Neuronal stem cell (in vitro differentiated cells): Measurements from ENCODE around the gene FN3K.

Experiments
- DNase-seq: peaks from one replicate; pipeline ENCODE4 v3.0.0-alpha.2; 2013; ENCODE audit warnings: low spot score
- H2AFZ ChIP-seq: one replicate; pipeline ENCODE4 v1.6.1; 2013; ENCODE audit warnings: mild to moderate bottlenecking, low read length, inconsistent platforms
- H2AK5ac ChIP-seq: 2 replicates; pipeline ENCODE4 v1.6.1; 2013; ENCODE audit warnings: low read depth, mild to moderate bottlenecking, inconsistent platforms, low read length, moderate library complexity, mixed read lengths
- H2BK120ac ChIP-seq: 2 replicates; pipeline ENCODE4 v1.6.1; 2013; ENCODE audit warnings: low read depth, mild to moderate bottlenecking, inconsistent platforms, low read length, moderate library complexity, mixed read lengths
- H2BK12ac ChIP-seq: one replicate; pipeline ENCODE4 v1.6.1; 2013; ENCODE audit warnings: low read length, inconsistent platforms
- H2BK15ac ChIP-seq: 2 replicates; pipeline ENCODE4 v1.6.1; 2013; ENCODE audit warnings: mild to moderate bottlenecking, low read length, inconsistent platforms, mixed read lengths
- H2BK5ac ChIP-seq: one replicate; pipeline ENCODE4 v1.6.1; 2013; ENCODE audit warnings: inconsistent platforms, mild to moderate bottlenecking, low read length, moderate library complexity
- H3K14ac ChIP-seq: one replicate; pipeline ENCODE4 v1.6.1; 2013; ENCODE audit warnings: low read length, inconsistent platforms
- H3K18ac ChIP-seq: 2 replicates; pipeline ENCODE4 v1.6.1; 2013; ENCODE audit warnings: low read length, inconsistent platforms
- H3K23ac ChIP-seq: 2 replicates; pipeline ENCODE4 v1.6.1; 2013; ENCODE audit warnings: low read depth, mild to moderate bottlenecking, mixed read lengths, low read length, inconsistent platforms; ENCODE audit not compliant: poor library complexity
- H3K27ac ChIP-seq: replicated peaks from 3 replicates; pipeline ENCODE4 v1.5.1; 2013; ENCODE audit warnings: low read length, inconsistent platforms
- H3K27me3 ChIP-seq, 3 experiments: 2 replicates each; pipeline ENCODE4 v1.6.1; 2013; ENCODE audit warnings: low read length in 3 of 3, mild to moderate bottlenecking in 2 of 3, inconsistent platforms in 1 of 3, low read depth in 1 of 3, mixed read lengths in 1 of 3, moderate library complexity in 1 of 3; ENCODE audit not compliant: control insufficient read depth in 3 of 3, insufficient read depth in 3 of 3
- H3K36me3 ChIP-seq, 2 donors: replicated peaks in 1 of 2; 2 replicates each; pipeline ENCODE4 v1.6.1; 2013; ENCODE audit warnings: low read length in 2 of 2; ENCODE audit not compliant: control insufficient read depth in 2 of 2, insufficient read depth in 2 of 2
- H3K4ac ChIP-seq: 2 replicates; pipeline ENCODE4 v1.6.1; 2013; ENCODE audit warnings: inconsistent platforms, mild to moderate bottlenecking, low read length, moderate library complexity
- H3K4me1 ChIP-seq, 2 donors: 1 replicate in 1 of 2; 2 replicates in 1 of 2; pipeline ENCODE4 v1.6.1; 2013; ENCODE audit warnings: low read length in 2 of 2, low read depth in 1 of 2; ENCODE audit not compliant: control insufficient read depth in 2 of 2, insufficient read depth in 1 of 2
- H3K4me2 ChIP-seq: one replicate; pipeline ENCODE4 v1.6.1; 2013; ENCODE audit warnings: mild to moderate bottlenecking, low read length, inconsistent platforms; ENCODE audit not compliant: insufficient read depth, poor library complexity, severe bottlenecking
- H3K4me3 ChIP-seq, 2 donors: 2 replicates each; pipeline ENCODE4 v1.5.1; 2013; ENCODE audit warnings: low read length in 2 of 2, mild to moderate bottlenecking in 2 of 2, inconsistent platforms in 1 of 2, moderate library complexity in 1 of 2
- H3K79me1 ChIP-seq: one replicate; pipeline ENCODE4 v1.6.1; 2013; ENCODE audit warnings: low read depth, mild to moderate bottlenecking, inconsistent platforms, low read length, moderate library complexity
- H3K9ac ChIP-seq: one replicate; pipeline ENCODE4 v1.6.1; 2013; ENCODE audit warnings: mild to moderate bottlenecking, low read depth, low read length, inconsistent platforms; ENCODE audit not compliant: poor library complexity
- H3K9me3 ChIP-seq, 2 donors: replicated peaks in 1 of 2; 2 replicates each; pipeline versions ENCODE3 to v1.6.1; 2013; ENCODE audit warnings: low read length in 2 of 2, mild to moderate bottlenecking in 2 of 2, inconsistent platforms in 1 of 2, low read depth in 1 of 2, mixed read lengths in 1 of 2, moderate library complexity in 1 of 2; ENCODE audit not compliant: control insufficient read depth in 2 of 2, insufficient read depth in 1 of 2
- H4K8ac ChIP-seq: one replicate; pipeline ENCODE4 v1.6.1; 2013; ENCODE audit warnings: low read depth, mild to moderate bottlenecking, inconsistent platforms, low read length, moderate library complexity
- H4K91ac ChIP-seq: one replicate; pipeline ENCODE4 v1.6.1; 2013; ENCODE audit warnings: low read length, low read depth, mild to moderate bottlenecking, inconsistent platforms; ENCODE audit not compliant: poor library complexity
- WGBS, 2 donors: extraction: QIAGEN DNeasy Blood & Tissue Kit; methylation state at CpG; one replicate each; pipeline ENCODE4 v1.1.7; 2013; ENCODE audit warnings: missing lambda C conversion rate in 2 of 2, mixed read lengths in 1 of 2; ENCODE audit not compliant: insufficient read length in 2 of 2, insufficient replicate concordance in 1 of 2; ENCODE audit errors: extremely low coverage in 2 of 2; 5-methylcytosine and 5-hydroxymethylcytosine counted together

FN3K gene

DNA sequence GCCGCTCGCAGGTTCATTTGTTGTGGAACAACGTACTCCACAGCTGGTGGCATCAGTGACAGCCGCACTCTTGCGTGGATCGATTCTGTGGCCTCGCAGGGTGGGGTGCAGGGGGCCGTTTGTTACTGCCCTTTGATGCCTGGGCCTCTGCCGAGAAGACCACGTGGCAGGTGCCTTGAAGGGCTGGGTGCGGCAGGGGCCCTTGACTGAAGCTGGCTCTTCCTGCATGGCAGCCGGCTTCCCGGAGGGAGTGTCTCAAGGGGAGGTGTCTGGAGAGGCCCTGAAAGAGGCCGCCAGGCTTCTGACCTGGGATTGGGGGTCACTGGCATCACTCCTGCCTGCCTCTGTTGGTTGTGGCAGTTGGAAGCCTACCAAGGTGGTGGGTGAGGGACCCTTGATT, 60.2 kb downstream of the FN3K start:
- Histone ChIP-seq H4K8ac (peak overlapping the region; percentile 72), H3K14ac (no peak overlapping the region), H3K9me3 (peaks cover 6 to 7% of the 10 kb centered on the region in 2 donors), H3K79me1 (peaks cover 26% of the 10 kb centered on the region), H2BK5ac (no peak overlapping the region), H3K27me3 (no peaks in the 10 kb centered on the region), H3K4me2 (no peak overlapping the region), H2AK5ac (no peak overlapping the region), H3K27ac (no peak overlapping the region), H3K18ac (no peak overlapping the region), H3K4me1 (peaks cover 0 to 8% of the 10 kb centered on the region in 2 donors), H3K4ac (no peak overlapping the region), H2BK120ac (no peak overlapping the region), H4K91ac (no peak overlapping the region), H3K4me3 (no peak overlapping the region), H2AFZ (no peak overlapping the region), H2BK15ac (no peak overlapping the region), H3K9ac (peak overlapping the region; percentile 50), H3K23ac (no peak overlapping the region), H2BK12ac (no peak overlapping the region), H3K36me3 (peaks cover 23 to 69% of the 10 kb centered on the region in 2 donors)
- no CpG with 5 or more reads among the region's 14 CpGs for WGBS, 2 donors
- no peak for DNase-seq

DNA sequence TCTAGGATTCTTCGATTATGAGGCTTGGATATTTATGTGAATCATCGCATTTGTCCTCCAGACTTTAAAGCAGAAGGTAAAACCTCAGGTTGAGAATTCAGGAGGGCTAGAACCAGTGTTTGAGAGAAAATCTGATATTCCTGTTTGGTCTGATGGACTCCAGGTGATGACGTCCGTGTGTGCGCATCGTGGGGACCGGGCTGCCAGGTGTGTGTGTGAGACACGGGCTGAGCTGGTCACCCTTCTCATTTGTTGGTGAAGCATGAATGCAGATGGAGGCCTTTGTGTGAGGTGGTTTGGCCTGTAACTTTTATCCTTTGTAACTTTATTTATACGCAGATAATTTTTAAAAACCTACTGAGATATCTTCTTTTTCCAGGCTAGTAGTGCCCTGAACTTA, 61.6 kb downstream of the FN3K start:
- Histone ChIP-seq H3K14ac (no peak overlapping the region), H2BK120ac (no peak overlapping the region), H3K4me3 (no peak overlapping the region), H3K79me1 (peaks cover 25% of the 10 kb centered on the region), H2BK5ac (no peak overlapping the region), H3K18ac (no peak overlapping the region), H4K91ac (no peak overlapping the region), H2AFZ (no peak overlapping the region), H3K36me3 (peaks cover 30 to 72% of the 10 kb centered on the region in 2 donors), H3K27ac (no peak overlapping the region), H3K27me3 (peaks cover 0 to 2% (median 0%) of the 10 kb centered on the region in 3 experiments), H2BK15ac (no peak overlapping the region), H3K4me2 (no peak overlapping the region), H2BK12ac (no peak overlapping the region), H3K23ac (no peak overlapping the region), H4K8ac (no peak overlapping the region), H3K4ac (no peak overlapping the region), H3K9ac (no peak overlapping the region), H2AK5ac (no peak overlapping the region), H3K4me1 (peaks cover 0 to 8% of the 10 kb centered on the region in 2 donors), H3K9me3 (peaks cover 15 to 16% of the 10 kb centered on the region in 2 donors)
- no CpG with 5 or more reads among the region's 9 CpGs for WGBS, 2 donors
- no peak for DNase-seq

DNA sequence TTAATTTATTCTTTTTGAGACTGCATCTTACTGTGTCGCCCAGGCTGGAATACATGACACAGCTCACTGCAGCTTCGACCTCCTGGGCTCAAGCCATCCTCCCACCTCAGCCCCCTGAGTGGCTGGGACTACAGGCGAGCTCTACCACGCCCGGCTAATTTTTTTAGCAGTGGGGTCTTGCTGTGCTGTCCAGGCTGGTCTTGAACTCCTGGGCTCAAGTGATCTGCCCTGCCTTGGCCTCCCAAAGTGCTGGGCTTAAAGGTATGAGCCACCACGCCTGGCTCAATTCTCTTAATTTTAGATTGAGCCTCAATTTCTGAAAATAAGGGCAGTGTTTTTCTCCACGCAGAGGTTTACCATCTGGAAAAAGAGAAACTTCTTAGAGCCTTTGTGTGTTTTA, 63.3 kb downstream of the FN3K start:
- Histone ChIP-seq H2BK12ac (no peak overlapping the region), H4K8ac (no peak overlapping the region), H2BK15ac (no peak overlapping the region), H3K79me1 (peaks cover 25% of the 10 kb centered on the region), H3K27ac (no peak overlapping the region), H3K9ac (no peak overlapping the region), H3K4me2 (no peak overlapping the region), H2AK5ac (no peak overlapping the region), H2AFZ (no peak overlapping the region), H3K18ac (no peak overlapping the region), H3K9me3 (peaks cover 15 to 18% of the 10 kb centered on the region in 2 donors), H3K4ac (no peak overlapping the region), H3K14ac (no peak overlapping the region), H3K36me3 (peaks cover 26 to 77% of the 10 kb centered on the region in 2 donors), H3K23ac (no peak overlapping the region), H3K4me3 (no peak overlapping the region), H3K4me1 (peaks cover 0 to 6% of the 10 kb centered on the region in 2 donors), H2BK120ac (no peak overlapping the region), H3K27me3 (peaks cover 0 to 2% (median 0%) of the 10 kb centered on the region in 3 experiments), H2BK5ac (no peak overlapping the region), H4K91ac (no peak overlapping the region)
- no CpG with 5 or more reads among the region's 7 CpGs for WGBS, 2 donors
- no peak for DNase-seq

DNA sequence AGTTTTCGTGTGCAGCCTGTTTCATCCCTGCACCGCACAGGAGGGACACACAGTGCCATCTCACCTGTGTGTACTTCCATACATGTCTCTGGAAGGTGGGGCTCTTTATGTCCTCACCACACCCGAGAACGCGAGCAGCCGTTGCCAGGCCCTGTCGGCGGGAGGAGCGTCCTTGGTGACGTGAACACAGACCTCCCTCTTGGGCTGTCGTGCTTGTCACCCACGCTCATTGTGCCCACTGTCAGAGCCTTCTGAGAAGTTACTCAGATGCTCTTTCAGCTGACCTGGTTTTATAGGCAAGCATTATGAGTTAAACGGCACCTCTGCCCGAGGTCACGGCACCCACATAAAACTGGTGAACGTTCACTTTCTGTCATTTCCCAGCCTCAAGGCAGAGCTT, 64.2 kb downstream of the FN3K start:
- H2BK15ac ChIP-seq: no peak overlapping the region
- H4K91ac ChIP-seq: no peak overlapping the region
- H3K18ac ChIP-seq: no peak overlapping the region
- H3K27me3 ChIP-seq: peaks cover 0 to 2% (median 0%) of the 10 kb centered on the region in 3 experiments
- H2BK120ac ChIP-seq: no peak overlapping the region
- peak overlapping the region; percentile 21 for H3K9ac ChIP-seq
- H2BK5ac ChIP-seq: no peak overlapping the region
- no peak overlapping the region for H2AK5ac ChIP-seq
- H3K9me3 ChIP-seq: peaks cover 15 to 18% of the 10 kb centered on the region in 2 donors
- no peak overlapping the region for H3K4ac ChIP-seq
- H2BK12ac ChIP-seq: no peak overlapping the region
- no peak overlapping the region for H2AFZ ChIP-seq
- peaks cover 26 to 77% of the 10 kb centered on the region in 2 donors for H3K36me3 ChIP-seq
- H4K8ac ChIP-seq: no peak overlapping the region
- no peak overlapping the region for H3K14ac ChIP-seq
- no peak overlapping the region for H3K27ac ChIP-seq
- peaks cover 0 to 4% of the 10 kb centered on the region in 2 donors for H3K4me1 ChIP-seq
- H3K23ac ChIP-seq: no peak overlapping the region
- peaks cover 27% of the 10 kb centered on the region for H3K79me1 ChIP-seq
- no peak overlapping the region for H3K4me2 ChIP-seq
- DNase-seq: no peak
- WGBS, 2 donors: no CpG with 5 or more reads among the region's 16 CpGs
- H3K4me3 ChIP-seq: no peak overlapping the region
